ENCODE measurements around the gene BCL2L1.

DNA sequence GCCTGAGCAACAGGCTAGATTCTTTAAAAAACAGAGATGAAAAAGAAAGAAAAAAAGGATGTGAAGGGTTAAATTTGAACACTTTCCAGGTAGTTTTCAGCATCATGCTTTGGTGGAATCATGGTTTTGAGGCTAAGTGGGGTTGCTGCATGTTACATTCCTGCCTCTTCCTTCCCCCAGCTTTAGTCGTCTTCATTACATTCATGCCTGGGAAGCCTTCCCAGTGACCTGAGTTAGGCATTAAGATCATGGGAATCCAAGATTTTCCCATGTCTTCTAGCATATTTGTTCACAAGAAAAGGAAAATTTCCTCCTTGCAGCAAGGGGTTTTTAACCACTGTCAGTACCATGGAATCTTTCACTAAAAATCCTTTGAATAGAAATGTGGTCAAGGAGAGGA lies 28.5 kb upstream of the BCL2L1 start:
- TF ChIP-seq CTCF (IDR thresholded peaks at IDR 0.05; ENCODE audit: low read length) (no peak), EZH2 (IDR thresholded peaks at IDR 0.05; ENCODE audit: borderline replicate concordance, low read length) (no peak)

Measured in OCI-LY1 (cell line).